HG02610 (cell line): ENCODE data around the gene USP21.
A peak's percentile ranks its signal among the peaks of the same experiment; 100 is the strongest.
"Not testable (repeated sequence)": the region's sequence is repeated elsewhere in the genome, so short reads cannot be mapped to it uniquely, and the experiment has no call there.

Source experiments
- ATAC-seq: cut with Tn5 transposase; IDR thresholded peaks from one replicate; pipeline ENCODE4 v1.9.1; 2021; ENCODE audit warnings: mild to moderate bottlenecking, moderate library complexity; ENCODE audit not compliant: unreplicated experiment

The USP21 gene, protein sequence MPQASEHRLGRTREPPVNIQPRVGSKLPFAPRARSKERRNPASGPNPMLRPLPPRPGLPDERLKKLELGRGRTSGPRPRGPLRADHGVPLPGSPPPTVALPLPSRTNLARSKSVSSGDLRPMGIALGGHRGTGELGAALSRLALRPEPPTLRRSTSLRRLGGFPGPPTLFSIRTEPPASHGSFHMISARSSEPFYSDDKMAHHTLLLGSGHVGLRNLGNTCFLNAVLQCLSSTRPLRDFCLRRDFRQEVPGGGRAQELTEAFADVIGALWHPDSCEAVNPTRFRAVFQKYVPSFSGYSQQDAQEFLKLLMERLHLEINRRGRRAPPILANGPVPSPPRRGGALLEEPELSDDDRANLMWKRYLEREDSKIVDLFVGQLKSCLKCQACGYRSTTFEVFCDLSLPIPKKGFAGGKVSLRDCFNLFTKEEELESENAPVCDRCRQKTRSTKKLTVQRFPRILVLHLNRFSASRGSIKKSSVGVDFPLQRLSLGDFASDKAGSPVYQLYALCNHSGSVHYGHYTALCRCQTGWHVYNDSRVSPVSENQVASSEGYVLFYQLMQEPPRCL

DNA sequence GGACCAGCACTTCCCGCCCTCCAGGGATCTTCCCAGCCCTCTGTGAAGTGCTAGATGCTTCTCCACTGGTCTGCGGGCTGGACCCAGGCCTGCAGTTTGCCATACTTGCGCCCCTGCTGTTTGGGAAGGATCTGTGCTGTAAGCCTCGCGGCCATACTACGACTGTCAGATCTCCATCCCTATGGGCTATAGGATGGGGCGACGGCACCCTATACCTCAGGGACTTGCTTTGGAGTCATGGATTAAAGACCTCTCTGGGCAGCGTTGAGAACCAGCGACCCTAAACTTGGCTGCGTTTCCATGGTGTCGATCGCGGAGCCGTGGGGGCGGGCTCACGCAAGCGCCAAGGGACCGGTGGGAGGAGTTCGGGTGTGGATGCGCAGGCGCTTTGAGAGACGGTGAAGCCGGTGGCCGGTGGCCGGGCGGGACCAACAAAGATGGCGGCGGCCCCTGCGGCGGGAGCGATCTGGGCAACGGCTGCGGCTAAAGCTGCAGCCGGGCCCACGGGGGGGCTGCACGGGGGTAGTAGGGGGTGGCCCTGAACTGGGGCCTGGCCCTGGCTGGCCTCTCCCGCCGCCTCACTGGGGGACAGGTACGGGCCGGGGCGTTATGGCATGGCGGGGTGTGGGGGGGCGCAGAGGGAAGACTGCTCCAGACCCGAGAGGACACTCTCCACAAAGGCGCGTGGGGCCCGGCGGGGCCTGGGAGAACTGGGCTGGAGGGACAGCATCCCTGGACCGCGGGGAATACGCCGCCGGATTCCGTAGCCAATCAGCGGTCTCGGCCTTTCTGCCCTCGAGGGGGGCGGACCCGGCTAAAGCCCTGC, at the start of gene USP21:
Gene USP21, plus strand, starts transcription at position 414 of the 826 bp plus-strand sequence. CDS start 1,141 bp downstream, outside the sequence.
- peak; percentile 85 for ATAC-seq

DNA sequence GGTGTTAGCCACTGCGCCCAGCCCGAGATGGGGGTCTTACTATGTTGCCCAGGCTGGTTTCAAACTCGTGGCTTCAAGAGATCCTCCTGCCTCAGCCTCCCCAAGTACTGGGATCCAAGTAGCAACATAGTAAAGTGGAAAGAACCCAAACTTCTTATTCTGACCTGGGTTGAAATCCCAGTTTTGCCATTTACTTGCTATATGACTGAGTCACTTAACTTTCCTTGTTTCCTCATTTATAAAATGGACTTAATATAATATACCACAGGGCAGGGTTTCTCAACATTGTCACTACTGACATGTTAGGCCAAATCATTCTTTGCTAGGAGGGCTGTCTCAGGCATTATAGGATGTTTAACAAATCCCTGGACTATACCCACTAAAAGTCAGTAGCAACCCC, 48.2 kb upstream of the USP21 start:
- no peak for ATAC-seq

DNA sequence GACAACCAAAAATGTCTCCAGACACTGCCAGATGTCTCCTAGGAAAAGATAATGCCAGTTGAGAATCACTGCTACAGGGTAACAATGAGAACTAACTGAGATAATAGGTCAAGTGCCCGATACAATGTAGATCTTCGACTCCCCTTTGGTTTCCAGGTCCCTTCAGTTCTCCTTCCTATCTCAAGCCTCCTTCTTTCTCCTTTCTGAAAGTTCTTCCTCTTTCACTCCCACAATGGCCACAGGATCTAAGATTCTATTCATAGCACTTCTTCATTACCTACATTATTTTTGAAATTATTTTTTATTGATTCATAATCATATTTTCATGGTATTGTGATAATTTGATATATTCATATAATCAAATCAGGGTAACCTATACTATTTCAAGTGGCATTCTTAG, 47.8 kb upstream of the USP21 start:
- ATAC-seq, result no peak

DNA sequence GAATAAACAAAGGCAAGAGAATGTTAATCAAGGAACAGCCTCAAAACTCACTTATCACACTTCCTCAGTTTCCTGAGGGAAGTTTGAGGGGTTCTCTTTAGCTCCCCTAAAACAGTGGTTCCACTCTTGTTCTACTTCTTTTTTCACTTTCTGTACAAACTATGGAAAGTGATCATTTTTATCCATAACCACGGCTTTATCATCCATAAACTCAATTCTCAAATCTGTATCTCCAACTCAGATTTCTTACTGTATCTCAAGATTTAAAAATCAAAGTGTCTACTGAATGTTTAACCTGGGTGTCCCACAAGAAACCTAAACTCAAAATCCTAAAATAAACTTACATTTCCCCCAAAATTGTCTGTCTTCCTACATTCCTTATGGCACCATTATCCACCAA, 45.4 kb upstream of the USP21 start:
- ATAC-seq, result no peak

DNA sequence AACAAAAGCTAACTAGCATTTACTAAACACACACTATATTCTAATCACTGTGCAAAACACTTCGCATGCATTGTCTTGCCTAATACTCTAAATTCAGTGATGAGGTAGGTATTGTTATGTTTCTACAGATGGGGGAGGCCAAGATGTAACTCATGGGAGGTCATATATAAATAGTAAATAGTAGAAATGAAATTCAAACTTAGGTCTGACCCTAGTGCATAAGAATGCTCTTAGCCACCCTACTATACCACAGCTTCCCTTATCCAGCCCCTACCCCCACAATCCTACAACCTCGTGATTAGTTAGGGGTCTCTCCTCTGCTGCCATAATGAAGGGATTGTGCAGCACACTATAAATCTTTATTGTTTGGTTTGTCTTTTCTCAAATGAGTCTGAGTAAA, 44.7 kb upstream of the USP21 start:
- no peak for ATAC-seq

DNA sequence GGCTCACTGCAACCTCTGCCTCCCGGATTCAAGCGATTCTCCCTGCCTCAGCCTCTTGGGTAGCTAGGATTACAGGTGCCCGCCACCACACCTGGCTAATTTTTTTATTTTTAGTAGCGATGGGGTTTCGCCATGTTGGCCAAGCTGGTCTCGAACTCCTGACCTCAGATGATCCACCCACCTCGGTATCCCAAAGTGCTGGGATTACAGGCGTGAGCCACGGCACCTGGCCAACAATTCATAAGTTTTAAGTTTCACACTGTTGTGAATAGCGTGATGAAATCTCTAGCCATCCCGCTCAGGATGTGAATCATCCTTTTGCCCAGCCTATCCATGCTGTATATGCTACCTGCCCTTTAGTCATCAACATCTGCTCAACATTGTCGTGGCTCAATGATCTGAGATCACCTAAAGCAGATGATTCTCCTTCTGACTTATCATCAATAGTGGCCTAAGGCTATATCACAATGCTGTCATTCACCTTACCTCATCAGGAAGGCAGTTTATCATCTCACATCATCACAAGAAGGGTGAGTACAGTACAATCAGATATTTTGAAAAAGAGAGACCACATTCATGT, 44.1 kb upstream of the USP21 start:
- ATAC-seq, result no peak

DNA sequence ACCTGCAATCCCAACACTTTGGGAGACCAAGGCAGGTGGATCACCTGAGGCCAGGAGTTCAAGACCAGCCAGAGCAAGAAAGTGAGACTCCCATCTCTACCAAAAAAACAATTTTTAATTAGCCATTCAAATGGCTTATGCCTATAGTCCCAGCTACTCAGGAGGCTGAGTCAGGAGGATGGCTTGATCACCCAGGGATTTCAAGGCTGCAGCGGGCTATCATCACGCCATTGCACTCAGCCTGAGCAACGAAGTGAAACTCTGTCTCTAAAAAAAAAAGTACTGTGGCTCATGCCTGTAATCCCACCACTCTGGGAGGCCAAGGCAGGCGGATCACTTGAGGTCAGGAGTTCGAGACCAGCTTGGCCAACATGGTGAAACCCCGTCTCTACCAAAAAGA, 43.3 kb upstream of the USP21 start:
- not testable (repeated sequence) for ATAC-seq

DNA sequence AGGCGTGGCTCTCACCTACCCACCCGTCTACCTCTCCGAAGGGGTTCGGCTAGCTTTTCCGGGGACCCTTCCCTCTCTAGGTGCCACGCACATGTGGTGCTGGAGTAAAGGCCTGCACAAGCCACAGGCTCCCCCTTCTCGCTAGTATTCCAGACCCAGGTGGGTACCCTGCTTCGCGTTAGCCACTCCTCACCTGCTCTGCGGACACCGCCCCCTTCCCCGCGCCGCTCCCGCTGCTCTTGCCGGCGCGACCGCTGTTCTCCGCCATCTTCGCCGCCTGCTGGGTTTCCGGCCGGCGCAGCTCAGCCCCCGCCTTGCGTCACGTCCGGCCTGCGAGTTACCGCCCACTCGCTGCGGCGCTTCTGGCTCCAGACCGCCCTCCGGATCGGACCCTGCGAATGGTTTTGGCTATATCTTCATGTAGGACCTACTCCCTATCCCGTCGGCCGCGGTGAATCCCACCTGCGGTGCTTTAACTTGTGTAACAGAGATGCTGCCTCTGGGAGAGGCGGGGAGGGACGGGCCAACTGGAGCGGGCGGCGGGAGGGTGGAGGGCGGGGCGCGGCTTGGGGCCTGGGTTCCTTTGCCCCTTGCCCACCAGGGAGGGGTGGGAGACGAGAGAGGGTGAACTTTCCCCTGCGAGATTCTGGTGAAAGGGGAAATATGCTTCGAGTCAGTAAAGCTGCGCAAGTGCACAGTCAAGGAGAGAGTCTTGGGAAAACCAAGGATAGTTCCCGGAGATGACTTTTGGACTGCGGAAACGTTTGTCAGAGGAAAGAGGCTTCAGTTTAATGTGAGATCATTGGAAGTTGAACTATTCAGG, 41.3 kb upstream of the USP21 start, which contains the start of the genes NIT1 and PFDN2:
Gene NIT1, plus strand, starts transcription at position 347 of the 823 bp plus-strand sequence. Its CDS starts 72 bp downstream, at position 419.
Gene PFDN2, minus strand, starts transcription at position 279 of the 823 bp plus-strand sequence. Its CDS starts 11 bp downstream, at position 268.
- ATAC-seq, result peak; percentile 80

DNA sequence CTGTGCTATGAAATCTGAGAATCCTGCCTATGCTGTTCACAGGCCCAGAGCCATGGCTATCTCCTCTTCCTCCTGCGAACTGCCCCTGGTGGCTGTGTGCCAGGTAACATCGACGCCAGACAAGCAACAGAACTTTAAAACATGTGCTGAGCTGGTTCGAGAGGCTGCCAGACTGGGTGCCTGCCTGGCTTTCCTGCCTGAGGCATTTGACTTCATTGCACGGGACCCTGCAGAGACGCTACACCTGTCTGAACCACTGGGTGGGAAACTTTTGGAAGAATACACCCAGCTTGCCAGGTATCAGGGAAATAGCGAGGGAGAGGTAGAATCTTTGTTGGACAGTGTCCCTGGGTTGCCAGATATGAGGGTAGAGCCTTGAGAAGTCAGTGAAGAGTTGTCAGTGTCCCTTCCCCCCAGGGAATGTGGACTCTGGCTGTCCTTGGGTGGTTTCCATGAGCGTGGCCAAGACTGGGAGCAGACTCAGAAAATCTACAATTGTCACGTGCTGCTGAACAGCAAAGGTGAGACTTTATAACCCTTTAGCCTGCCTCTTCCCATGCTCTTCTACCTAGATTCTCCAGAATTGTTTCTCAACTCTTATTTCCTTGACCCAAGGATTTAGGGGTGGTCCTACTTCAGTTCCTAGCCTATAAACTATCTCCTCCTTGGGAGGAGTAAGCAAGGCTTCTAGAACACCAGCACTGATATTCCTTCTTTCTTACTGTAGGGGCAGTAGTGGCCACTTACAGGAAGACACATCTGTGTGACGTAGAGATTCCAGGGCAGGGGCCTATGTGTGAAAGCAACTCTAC, 40.0 kb upstream of the USP21 start:
- peak; percentile 42 for ATAC-seq

DNA sequence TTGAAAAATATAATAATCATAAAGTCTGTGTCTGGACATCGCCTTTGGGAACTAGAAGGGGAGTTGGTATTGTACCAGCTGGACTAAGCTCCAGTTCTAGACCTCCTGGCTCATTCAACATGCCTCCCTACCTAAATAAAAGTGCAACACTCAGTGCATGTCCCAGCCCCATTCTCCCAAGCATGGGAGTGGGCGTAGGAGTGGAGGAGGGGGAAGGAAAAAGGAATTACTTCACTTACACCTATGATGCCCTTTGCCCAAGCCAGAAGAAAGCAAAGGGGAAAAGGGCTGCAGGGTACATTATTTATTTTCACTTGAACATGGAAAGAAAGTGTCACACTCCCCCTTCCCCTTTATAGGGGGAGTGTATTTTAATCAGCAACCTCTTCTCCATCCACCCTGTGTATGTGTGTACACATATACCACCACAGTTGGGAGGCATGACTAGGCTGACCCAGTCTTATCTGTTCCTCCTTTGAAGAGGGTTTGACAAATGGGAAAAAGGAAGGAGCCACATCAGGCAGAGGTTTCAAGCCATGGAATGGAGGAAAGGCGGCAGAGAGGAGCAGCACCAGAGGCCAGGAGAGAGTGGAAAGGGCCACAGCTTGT, 38.2 kb upstream of the USP21 start:
- ATAC-seq, result no peak

DNA sequence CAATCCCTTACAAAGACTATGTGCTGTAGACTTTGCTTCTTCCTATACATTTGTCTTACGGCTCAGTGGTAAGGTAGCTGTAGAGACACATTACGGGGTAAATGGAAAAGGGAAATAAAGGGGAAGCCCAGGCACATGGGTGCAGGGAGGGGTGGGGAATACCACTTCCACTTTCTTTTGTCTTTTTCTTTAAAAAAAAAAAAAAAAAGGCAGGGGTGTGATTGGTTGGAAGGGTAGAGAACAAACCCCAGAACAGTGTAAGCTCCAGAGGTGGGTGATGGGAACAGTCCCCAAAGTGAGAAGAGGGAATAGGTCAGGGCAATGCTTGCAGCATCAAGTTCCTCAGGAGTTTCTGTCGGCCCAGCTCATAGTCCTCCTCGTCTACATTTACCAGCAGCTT, 37.5 kb upstream of the USP21 start:
- no peak for ATAC-seq

DNA sequence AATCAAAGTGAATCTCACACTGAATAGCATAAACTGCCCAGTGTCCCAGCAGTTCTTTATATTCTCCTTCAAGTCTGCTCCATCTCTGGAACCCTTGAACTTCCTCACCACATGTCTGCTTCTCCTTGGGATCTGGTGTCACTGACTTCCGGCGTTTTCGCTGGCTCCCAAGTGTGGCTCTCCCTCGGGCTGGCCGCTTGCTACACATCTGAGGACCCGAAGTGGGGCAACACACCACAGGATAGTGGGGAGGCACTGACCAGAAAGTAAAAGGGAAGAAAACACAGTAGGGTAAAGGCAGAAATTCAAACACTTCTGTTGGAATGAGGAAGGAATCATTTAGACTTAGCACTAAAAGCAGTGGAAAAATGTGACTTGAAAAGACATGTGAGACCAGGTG, 36.3 kb upstream of the USP21 start:
- ATAC-seq, result no peak

DNA sequence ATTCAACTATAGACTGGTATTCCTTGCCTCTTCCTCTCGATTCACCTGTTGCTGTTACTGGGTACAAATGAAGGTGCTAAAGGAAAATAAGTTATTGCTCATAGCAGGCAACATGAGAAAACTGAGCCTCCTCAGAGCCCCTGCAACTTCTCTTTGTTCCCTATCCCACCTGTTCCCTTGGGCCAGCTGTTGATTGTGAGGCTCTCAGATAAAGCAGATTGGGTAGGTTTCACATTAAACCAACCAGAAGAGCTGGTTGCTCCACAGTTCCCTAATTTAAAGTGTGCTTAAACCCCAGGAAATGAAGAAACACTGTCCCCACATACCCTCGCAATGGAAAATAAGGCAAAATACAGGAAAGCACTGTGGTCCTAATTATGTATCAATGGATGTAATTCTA, 31.7 kb upstream of the USP21 start:
- no peak for ATAC-seq

DNA sequence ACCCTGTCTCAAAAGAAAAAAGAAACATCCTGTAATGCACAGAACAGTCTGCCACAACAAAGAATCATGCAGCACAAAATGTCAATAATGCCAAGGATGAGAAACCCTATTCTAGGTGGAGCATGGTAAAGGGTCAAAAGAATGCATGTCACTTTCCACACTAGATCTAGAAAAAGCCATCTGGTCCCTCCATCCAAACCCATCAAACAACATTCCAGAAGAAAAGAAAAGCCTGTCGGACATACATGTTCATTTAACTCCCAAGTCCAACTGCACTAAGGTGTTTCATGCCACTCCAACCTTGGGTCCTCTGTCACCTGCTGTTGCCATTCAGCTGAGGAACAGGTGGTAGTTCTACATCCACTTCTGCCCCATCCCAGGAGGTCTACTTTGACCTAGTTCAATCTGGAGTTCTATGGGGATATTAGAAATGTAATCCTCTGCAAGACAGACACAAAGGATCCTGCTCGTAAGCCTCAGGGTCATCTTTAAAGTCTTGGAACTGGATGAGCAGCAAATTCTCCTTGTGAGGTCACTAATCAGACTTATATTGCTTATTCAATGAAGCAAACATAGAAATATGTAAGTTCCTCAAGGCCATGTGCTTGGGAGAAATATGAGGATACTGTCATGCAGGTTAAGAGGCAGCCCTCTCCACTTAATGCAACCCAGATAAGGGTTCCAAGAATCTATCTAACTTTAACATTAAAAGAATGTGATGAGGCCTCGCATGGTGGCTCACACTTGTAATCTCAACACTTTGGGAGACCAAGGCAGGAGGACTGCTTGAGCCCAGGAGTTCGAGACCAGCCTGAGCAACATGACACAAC, 30.5 kb upstream of the USP21 start:
- ATAC-seq, result no peak

DNA sequence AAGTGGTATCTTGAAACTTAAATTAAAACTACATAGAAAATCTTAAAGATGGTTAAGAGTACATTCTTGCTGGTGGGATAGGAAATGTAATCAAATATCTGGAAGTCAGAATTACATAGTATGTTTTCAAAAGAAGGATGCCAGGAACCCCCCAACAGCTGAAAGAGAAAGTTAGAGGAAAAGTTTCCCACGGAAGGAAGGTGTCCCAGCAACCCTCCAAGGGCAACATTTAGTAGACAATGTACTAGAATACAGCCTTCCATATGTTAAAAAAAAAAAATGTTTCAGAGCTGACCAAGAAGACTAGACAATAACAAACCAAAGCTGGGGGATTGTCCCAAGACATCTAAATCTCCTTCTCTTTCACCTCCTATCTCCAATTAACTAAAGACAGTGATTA, 29.0 kb upstream of the USP21 start:
- ATAC-seq, result no peak

DNA sequence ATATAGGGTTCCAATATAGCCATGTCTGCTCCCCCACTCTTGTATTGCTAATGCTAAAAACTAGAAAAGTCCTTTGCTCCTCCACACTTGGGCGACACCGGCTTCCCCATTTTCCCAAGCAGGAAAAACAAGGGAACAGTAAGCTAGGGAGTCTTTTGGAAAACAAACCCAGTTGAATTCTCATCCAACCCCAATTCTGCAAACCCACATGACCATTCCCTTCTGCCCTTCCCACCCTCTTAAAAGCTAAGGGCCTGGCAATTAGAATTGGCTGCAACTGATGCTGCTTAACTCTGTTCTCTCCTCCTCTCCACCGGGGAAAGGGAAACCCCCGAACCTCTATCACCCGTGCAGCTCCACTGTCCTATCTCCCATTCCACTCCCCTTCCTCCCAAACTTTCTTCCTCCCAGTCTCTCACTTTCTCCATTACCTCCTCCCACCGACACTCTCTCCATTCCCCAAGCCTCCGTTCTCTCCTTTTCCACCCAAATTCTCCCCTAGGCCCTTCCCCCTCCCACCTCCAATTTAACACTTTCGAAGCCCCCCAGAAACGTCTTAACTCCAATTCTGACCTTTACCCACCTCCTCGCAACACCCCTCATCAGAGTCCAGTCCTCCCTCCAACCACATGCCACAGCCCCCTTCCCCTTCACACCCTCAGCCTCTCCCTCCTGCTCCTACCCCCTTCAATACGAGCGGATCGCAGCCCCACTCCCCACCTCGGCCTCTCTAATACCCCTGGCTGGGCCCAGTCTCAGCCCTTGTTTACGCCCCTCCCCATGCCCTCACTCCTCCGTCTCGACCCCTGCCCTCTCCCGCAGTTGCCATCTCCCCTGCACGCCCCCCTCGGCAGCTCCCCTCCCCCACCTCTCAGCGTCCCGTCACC, 27.5 kb upstream of the USP21 start:
- no peak for ATAC-seq
